ENCODE measurements around the gene FAM131A.

Gene FAM131A, protein sequence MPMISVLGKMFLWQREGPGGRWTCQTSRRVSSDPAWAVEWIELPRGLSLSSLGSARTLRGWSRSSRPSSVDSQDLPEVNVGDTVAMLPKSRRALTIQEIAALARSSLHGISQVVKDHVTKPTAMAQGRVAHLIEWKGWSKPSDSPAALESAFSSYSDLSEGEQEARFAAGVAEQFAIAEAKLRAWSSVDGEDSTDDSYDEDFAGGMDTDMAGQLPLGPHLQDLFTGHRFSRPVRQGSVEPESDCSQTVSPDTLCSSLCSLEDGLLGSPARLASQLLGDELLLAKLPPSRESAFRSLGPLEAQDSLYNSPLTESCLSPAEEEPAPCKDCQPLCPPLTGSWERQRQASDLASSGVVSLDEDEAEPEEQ

DNA sequence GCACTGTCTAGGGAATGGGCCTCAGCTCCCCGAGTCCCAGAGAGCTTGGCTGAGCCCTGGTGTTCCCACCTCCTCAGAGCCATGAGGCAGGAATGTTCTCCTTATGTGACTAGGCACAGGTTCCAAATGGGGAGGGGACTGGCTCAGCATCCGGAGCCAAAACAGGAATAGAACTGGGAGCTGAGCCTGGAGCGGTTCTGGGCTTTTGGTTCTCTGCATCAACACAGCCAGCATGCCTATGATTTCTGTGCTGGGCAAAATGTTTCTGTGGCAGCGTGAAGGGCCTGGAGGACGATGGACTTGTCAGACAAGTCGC, at the start of gene FAM131A:
FAM131A (plus strand) TSS at position 202 of the 316 bp plus-strand sequence; CDS start at position 233, 31 bp downstream.
- DNase-seq (ENCODE audit: low read depth in 2 of 2): no peak

DNA sequence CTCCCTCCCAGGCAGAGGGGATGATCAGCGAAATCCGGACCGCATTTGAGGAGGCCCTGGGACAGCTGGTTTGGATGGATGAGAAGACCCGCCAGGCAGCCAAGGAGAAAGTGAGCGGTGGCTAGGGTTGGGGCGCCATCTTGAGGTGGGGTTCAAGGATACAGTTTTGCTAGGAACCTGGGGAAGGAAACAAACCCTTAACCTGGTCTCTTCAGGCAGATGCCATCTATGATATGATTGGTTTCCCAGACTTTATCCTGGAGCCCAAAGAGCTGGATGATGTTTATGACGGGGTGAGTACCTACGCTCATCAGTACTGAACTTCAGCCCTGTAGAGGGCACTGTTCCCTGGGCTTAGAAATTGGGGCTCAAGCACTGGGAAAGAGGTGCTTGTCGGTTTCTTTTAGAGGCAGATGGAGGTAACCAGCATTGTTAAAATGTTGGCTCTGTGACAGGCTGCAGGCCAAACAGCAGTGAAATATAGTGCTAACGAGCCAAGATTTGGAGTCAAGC, 47.9 kb upstream of the FAM131A start:
- DNase-seq (ENCODE audit: low read depth in 2 of 2): peak; percentile 40 to 65

GRCh38 chr3:184290331-184290730, 47.1 kb upstream of the FAM131A start:
- no peak for DNase-seq (ENCODE audit: low read depth in 2 of 2)

DNA sequence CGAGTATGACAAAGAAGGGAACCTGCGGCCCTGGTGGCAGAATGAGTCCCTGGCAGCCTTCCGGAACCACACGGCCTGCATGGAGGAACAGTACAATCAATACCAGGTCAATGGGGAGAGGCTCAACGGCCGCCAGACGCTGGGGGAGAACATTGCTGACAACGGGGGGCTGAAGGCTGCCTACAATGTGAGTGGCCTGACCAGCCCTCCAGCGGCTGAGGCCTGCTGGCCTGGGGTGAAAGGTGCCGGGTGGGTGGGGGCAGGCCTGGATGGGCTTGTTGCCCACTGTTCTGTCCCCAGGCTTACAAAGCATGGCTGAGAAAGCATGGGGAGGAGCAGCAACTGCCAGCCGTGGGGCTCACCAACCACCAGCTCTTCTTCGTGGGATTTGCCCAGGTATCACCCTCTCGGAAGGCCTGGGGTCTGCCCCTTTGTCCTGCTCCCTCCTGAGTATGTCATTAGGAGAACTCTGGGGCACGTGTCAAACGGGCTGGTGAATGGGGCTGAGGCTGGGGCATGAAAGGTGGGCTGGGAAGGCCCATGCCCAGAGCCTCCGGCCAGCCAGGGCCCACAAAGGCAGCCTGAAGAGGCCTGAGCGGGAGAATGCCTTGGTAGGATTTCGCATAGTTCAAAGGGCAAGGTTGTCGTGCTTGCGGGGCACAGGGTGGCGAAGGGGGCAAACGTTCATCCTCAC, 46.2 kb upstream of the FAM131A start:
- no peak for DNase-seq (ENCODE audit: low read depth in 2 of 2)

DNA sequence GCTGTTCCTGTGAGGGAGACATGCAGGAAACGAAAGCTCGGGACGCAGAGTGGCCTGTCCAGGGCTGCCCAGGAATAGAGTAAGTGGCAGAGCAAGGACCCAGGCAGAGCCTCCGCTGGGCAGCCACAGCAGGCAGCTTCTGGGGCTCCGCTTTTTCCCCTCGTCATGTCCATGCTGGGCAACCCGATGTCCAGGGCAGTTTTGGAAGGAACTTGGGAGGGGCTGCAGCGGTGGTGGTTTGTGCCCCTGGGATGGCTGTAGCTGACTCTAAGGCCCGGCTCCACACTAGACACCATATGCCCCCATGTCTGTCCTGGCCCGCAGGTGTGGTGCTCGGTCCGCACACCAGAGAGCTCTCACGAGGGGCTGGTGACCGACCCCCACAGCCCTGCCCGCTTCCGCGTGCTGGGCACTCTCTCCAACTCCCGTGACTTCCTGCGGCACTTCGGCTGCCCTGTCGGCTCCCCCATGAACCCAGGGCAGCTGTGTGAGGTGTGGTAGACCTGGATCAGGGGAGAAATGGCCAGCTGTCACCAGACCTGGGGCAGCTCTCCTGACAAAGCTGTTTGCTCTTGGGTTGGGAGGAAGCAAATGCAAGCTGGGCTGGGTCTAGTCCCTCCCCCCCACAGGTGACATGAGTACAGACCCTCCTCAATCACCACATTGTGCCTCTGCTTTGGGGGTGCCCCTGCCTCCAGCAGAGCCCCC, 45.5 kb upstream of the FAM131A start:
- no peak for DNase-seq (ENCODE audit: low read depth in 2 of 2)

GRCh38 chr3:184295771-184296170, 41.6 kb upstream of the FAM131A start:
- DNase-seq (ENCODE audit: low read depth in 2 of 2): no peak

- DNase-seq (ENCODE audit: low read depth in 2 of 2): no peak
Measured at GRCh38 chr3:184296616-184297015, 40.8 kb upstream of the FAM131A start.

GRCh38 chr3:184298759-184299487, 38.5 kb upstream of the FAM131A start, which contains the start of gene PSMD2:
TSS of gene PSMD2 (plus strand) at chr3:184299241. CDS start at chr3:184299267, 26 bp downstream.
- peak; percentile 97 to 98 for DNase-seq (ENCODE audit: low read depth in 2 of 2)

DNA sequence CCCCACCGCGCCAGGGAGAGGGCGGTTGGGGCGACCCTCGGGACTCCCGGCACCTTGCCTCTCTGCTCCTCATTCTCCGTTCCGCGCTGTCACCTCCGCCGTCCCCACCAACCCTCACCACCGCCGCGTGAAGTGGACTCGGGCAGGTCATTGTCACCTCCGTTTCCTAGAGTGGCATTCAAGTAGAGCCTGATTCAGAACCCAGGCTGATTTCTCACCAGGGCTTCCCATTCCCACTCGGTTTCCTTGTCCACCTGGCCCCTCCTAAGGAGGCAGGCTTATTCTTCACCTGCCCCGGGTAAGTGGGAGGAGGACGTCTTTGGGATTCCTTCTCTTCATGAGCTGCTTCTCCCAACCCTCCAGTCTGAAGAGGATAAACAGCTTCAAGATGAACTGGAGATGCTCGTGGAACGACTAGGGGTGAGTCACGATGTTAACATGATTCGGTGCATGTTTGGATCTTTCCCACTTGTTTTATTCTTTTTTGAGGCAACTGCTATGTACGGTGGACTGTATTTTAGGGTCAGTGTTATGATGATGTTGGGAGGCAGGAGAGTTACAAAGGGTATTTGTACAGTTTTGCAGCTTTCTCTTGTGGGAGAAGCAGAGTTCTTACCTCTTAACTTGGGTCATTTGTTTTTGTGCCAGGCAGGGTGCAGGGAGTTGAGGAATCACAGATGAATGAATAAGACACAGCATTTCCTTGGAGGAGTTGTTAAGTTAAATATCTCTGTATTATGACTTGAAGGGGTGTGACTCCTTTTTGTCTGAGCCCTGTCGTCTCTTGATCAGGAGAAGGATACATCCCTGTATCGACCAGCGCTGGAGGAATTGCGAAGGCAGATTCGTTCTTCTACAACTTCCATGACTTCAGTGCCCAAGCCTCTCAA, 37.7 kb upstream of the FAM131A start:
- DNase-seq (ENCODE audit: low read depth in 2 of 2): no peak

GRCh38 chr3:184300378-184300720, 37.1 kb upstream of the FAM131A start:
- DNase-seq (ENCODE audit: low read depth in 2 of 2): no peak

DNA sequence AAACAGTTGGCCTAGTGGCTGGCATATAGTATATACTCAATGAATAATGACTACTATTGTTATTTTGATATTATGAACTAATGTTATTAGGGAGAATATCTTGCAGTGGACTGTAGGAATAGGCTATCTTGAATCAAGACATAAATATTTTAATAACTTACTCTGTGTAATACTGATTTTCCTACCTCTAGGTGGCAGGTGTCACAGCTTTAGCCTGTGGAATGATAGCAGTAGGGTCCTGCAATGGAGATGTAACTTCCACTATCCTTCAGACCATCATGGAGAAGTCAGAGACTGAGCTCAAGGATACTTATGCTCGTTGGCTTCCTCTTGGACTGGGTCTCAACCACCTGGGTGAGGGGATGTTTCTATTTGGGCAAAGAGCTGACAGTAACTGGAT, 31.8 kb upstream of the FAM131A start:
- no peak for DNase-seq (ENCODE audit: low read depth in 2 of 2)

GRCh38 chr3:184306341-184306972, 30.9 kb upstream of the FAM131A start:
- no peak for DNase-seq (ENCODE audit: low read depth in 2 of 2)

DNA sequence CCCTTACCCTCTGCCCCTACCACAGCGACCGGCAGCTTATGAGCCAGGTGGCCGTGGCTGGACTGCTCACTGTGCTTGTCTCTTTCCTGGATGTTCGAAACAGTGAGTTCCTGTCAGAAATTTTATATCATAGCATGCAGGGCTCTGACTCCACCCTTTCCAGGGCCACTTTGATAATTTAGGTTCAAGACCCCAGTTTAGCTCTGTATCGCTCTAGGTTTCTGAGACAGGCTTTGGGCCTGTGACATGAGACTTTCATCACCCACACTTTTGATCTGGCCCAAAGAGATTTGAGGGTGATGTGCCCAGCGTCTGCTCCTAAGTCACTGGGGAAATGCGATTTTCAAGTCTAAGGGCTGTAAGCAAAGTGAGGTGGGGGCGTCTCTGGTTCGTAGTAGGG, 29.5 kb upstream of the FAM131A start:
- DNase-seq (ENCODE audit: low read depth in 2 of 2): no peak

DNA sequence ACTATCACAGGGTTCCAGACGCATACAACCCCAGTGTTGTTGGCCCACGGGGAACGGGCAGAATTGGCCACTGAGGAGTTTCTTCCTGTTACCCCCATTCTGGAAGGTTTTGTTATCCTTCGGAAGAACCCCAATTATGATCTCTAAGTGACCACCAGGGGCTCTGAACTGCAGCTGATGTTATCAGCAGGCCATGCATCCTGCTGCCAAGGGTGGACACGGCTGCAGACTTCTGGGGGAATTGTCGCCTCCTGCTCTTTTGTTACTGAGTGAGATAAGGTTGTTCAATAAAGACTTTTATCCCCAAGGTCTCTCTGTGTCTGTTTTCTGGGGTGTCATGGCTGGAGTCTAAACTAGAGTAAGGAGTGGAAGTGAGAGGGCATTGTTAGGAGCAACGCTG, 28.7 kb upstream of the FAM131A start:
- DNase-seq (ENCODE audit: low read depth in 2 of 2): no peak

- no peak for DNase-seq (ENCODE audit: low read depth in 2 of 2)
Measured at GRCh38 chr3:184311633-184312032, 25.8 kb upstream of the FAM131A start.

GRCh38 chr3:184314363-184314699, 23.1 kb upstream of the FAM131A start, which contains the start of gene EIF4G1:
TSS of gene EIF4G1 (plus strand) at chr3:184314606. CDS start at chr3:184315797, 1,191 bp downstream.
- peak; percentile 83 to 88 for DNase-seq (ENCODE audit: low read depth in 2 of 2)

DNA sequence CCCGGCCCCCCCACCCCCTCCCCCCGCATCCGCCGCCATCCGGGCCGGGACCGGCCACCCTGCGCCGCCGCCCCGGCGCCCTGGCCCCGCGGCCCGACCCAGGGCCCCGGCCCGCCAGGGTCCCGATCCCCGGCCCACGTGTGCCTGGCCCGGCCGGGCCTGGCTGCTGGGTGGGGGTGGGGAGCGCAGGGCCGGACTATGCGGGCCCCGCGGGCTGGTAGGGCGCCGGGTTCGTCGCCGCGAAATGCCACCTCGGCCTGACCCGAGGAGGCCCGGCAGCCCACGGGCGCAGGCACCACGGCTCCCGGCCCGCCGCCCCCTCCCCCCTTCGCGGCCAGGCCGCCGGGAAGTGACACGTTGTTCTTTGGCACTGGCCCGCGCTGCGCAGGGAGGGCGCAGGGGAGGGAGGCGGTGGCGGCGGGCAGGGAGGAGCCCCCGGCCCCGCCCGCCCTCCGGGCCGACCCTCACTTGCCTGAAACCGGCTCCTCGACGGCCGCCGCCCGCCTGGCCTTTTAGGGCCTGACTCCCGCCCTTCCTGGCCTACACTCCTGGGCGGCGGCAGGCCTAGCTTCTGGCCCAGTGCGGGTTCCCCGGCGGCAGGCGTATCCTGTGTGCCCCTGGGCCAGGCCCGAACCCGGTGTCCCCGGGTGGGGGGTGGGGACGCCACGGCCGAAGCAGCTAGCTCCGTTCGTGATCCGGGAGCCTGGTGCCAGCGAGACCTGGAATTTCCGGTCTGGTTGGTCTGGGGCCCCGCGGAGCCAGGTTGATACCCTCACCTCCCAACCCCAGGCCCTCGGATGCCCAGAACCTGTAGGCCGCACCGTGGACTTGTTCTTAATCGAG, 22.5 kb upstream of the FAM131A start:
- peak in 1 of 2 donors; percentile 26 for DNase-seq (ENCODE audit: low read depth in 2 of 2)

- no peak for DNase-seq (ENCODE audit: low read depth in 2 of 2)
Measured at GRCh38 chr3:184315543-184315867, 21.9 kb upstream of the FAM131A start.

- DNase-seq (ENCODE audit: low read depth in 2 of 2): no peak
Measured at GRCh38 chr3:184315871-184316661, 21.3 kb upstream of the FAM131A start.

All from stimulated activated CD4-positive, alpha-beta T cell treated with anti-CD3 and anti-CD28 coated beads, Interleukin-15, amount 100 ng/mL, for 48 hours (primary cell).